Measurements from ENCODE around the gene HADHB. TPM values are rescaled to one million over a fixed set of nuclear protein-coding genes. Genes with fewer than 3 reads are reported as not detected.

Gene HADHB
- total RNA-seq, 1 experiment from 2014 or later = 41.3 TPM

DNA sequence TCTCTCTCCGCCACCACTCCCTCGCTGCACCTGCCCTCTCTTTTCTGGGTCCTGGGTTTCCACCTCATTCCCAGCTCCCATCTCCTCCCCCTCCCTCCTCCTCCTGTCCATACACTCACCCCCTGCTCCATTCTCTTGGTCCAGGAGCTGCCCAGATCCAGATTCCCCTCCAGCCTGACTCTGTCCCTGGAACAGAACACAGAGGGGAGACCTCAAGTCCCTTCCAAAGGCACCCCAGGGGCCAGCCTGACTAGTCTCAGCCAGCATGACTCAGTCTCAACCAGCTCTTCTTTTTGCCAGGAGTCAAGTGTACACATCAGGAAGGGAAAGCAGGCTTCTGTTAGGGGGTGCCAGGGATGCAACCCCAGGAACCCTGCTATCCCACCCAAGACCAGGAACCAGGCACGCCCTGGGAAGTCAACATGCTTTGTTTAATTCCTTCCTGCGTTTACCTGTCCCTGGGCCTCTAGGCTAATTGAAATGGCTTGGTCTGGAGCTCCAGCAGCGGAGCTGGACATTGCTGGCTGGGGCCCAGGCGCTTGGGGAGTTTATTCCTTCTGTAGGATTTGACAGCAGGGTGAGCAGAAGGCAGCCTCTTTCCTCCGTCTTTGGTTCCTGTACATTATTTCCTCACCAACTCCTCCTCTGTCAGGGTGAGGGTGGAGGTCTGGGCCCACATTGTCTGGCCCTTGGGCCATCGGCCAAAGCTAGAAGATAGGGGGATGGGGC, 72.8 kb downstream of the HADHB start:
- H3K4me2 ChIP-seq (ENCODE audit: insufficient read depth, insufficient read length, low read length) = no peak overlapping the region
- H4K20me1 ChIP-seq (ENCODE audit: control insufficient read depth, insufficient read depth, insufficient read length) = no peaks in the 10 kb centered on the region
- Mint-ChIP-seq H3K4me3 (no peak overlapping the region; a peak in 1 of 5 replicates), H3K4me1 (peaks cover 30 to 40% of the 10 kb centered on the region in 2 experiments), H3K27me3 (ENCODE audit: low read depth) (no peaks in the 10 kb centered on the region), H3K9me3 (no peaks in the 10 kb centered on the region), H3K27ac (peak overlapping the region; percentile 44 to 76 (median 44); a peak in 5 of 7 replicates), H3K36me3 (ENCODE audit: insufficient read depth in 1 of 3, low read depth in 3 of 3) (no peaks in the 10 kb centered on the region; a peak in 1 of 7 replicates)
- no peak overlapping the region for H4K5ac ChIP-seq (ENCODE audit: insufficient read length, low read depth, low read length)
- TF ChIP-seq, protein P1, sequence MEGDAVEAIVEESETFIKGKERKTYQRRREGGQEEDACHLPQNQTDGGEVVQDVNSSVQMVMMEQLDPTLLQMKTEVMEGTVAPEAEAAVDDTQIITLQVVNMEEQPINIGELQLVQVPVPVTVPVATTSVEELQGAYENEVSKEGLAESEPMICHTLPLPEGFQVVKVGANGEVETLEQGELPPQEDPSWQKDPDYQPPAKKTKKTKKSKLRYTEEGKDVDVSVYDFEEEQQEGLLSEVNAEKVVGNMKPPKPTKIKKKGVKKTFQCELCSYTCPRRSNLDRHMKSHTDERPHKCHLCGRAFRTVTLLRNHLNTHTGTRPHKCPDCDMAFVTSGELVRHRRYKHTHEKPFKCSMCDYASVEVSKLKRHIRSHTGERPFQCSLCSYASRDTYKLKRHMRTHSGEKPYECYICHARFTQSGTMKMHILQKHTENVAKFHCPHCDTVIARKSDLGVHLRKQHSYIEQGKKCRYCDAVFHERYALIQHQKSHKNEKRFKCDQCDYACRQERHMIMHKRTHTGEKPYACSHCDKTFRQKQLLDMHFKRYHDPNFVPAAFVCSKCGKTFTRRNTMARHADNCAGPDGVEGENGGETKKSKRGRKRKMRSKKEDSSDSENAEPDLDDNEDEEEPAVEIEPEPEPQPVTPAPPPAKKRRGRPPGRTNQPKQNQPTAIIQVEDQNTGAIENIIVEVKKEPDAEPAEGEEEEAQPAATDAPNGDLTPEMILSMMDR (conservative IDR thresholded peaks at IDR 0.05) = no peak
- no peak for DNase-seq
- no CpG with 5 or more reads among the region's 8 CpGs for WGBS (ENCODE audit: extremely low coverage, insufficient read length, low lambda C conversion rate)
- H2BK5ac ChIP-seq (ENCODE audit: insufficient read length, low read length) = no peak overlapping the region
- no peak overlapping the region for H2BK15ac ChIP-seq (ENCODE audit: low read depth, low read length)
- no peak overlapping the region for H3K4ac ChIP-seq (ENCODE audit: low read depth, low read length)
- H3K9me3 ChIP-seq (ENCODE audit: control insufficient read depth, low read depth, low read length) = no peaks in the 10 kb centered on the region
- H3K27ac ChIP-seq (ENCODE audit: insufficient read length, low read depth, low read length) = no peak overlapping the region
- H4K91ac ChIP-seq (ENCODE audit: insufficient read length, low read depth, low read length) = no peak overlapping the region
- no peak overlapping the region for H3K56ac ChIP-seq (ENCODE audit: insufficient read length, low read depth, low read length)
- no peaks in the 10 kb centered on the region for H3K23me2 ChIP-seq (ENCODE audit: insufficient read length, low read depth, low read length, poor library complexity, severe bottlenecking)
- H3K79me2 ChIP-seq (ENCODE audit: insufficient read depth, low read length) = no peaks in the 10 kb centered on the region
- H2BK20ac ChIP-seq (ENCODE audit: low read depth, low read length, poor library complexity, severe bottlenecking) = no peak overlapping the region
- no peak overlapping the region for H3K18ac ChIP-seq (ENCODE audit: insufficient read length, low read depth, low read length)
- no peak overlapping the region for H3K23ac ChIP-seq (ENCODE audit: insufficient read length, low read depth, low read length)
- H4K8ac ChIP-seq (replicated peaks; ENCODE audit: insufficient read length, low read depth, low read length) = no peak overlapping the region
- H2BK120ac ChIP-seq (ENCODE audit: low read depth, low read length, poor library complexity, severe bottlenecking) = no peak overlapping the region
- no peak overlapping the region for H3K14ac ChIP-seq (ENCODE audit: insufficient read depth, low read length)
- H2AFZ ChIP-seq (ENCODE audit: low read length) = no peak overlapping the region
- H3K79me1 ChIP-seq (ENCODE audit: insufficient read depth, low read depth, low read length, poor library complexity, severe bottlenecking) = no peaks in the 10 kb centered on the region
- H3K27me3 ChIP-seq (ENCODE audit: insufficient read depth, low read length) = no peaks in the 10 kb centered on the region
- H3K9ac ChIP-seq (ENCODE audit: extremely low read depth, insufficient read length, low read length) = no peak overlapping the region
- no peak overlapping the region for H2BK12ac ChIP-seq (ENCODE audit: insufficient read length, low read depth, low read length)
- no peak overlapping the region for H2AK5ac ChIP-seq (ENCODE audit: insufficient read length, low read length)
- H3K4me1 ChIP-seq (ENCODE audit: insufficient read depth, low read length) = peaks cover 7% of the 10 kb centered on the region; the same call in 1 of the 2 replicates
- H3T11ph ChIP-seq (ENCODE audit: low read length) = no peak overlapping the region

Measured in H9 (cell line).